Esophagus squamous epithelium (tissue), 5 donors: Measurements from ENCODE around the gene RPS6KB2. TPM values are rescaled to one million over a fixed set of nuclear protein-coding genes. Genes with fewer than 3 reads are reported as not detected.

ENCODE experiments used
- DNase-seq: peaks from one replicate; lab custom pipeline; 2025; lab: John Stamatoyannopoulos, UW
- H3K27ac ChIP-seq, 4 donors: fragments of 200-600 bp; sonication (generic); one replicate each; pipeline ENCODE4 v1.5.1; 2016 to 2019; ENCODE audit warnings: mild to moderate bottlenecking in 1 of 4
- H3K27me3 ChIP-seq, 4 donors: fragments of 200-600 bp; sonication (generic); 1 replicate in 3 of 4; 2 replicates in 1 of 4; pipeline versions ENCODE4 v1.5.1 to v1.6.0; 2017 to 2021; ENCODE audit warnings: antibody characterized with exemption in 1 of 4
- H3K36me3 ChIP-seq, 3 donors: fragments of 200-600 bp; sonication (generic); one replicate each; pipeline ENCODE4 v1.5.1; 2016 to 2019
- H3K4me1 ChIP-seq, 3 donors: fragments of 200-600 bp; sonication (generic); one replicate each; pipeline ENCODE4 v1.5.1; 2017 to 2019
- H3K4me3 ChIP-seq, 4 donors: fragments of 200-600 bp; sonication (generic); 1 replicate in 3 of 4; 2 replicates in 1 of 4; pipeline ENCODE4 v1.5.1; 2016 to 2019; ENCODE audit warnings: mild to moderate bottlenecking in 2 of 4, moderate library complexity in 1 of 4
- H3K9me3 ChIP-seq, 3 donors: fragments of 200-600 bp; sonication (generic); one replicate each; pipeline ENCODE4 v1.5.1; 2016 to 2019
- POLR2A ChIP-seq, 4 donors: fragments of 450-650 bp; IDR thresholded peaks; one replicate each; pipeline ENCODE4 v1.6.1; 2017; ENCODE audit warnings: antibody characterized with exemption in 4 of 4, mild to moderate bottlenecking in 4 of 4, moderate library complexity in 3 of 4
- WGBS, 2 donors: methylation state at CpG; one replicate each; pipeline ENCODE4 v1.1.5; 2018; 5-methylcytosine and 5-hydroxymethylcytosine counted together
- intact Hi-C: fragments of 100-400 bp; cut with DNase I; formaldehyde crosslinking; loops from one replicate; pipeline ENCODE4 v1.15.0; 2022
- total RNA-seq, 4 donors: library from RNA; depleted of rRNA; stranded (reverse); fragments of >200 nt; gene quantifications; one replicate each; pipeline ENCODE4 v1.1.0, GENCODE V29; 2016
- TF ChIP-seq, protein P1 (sequence below), 6 experiments: fragments of 450-650 bp in 4 of 6; fragments of 200-600 bp in 2 of 6; sonication (generic) in 2 of 6; IDR thresholded peaks; one replicate each; pipeline ENCODE4 v1.5.1; 2016 to 2019; ENCODE audit warnings: antibody characterized with exemption in 6 of 6, mild to moderate bottlenecking in 4 of 6, moderate library complexity in 4 of 6
- donor health status: DM: yes; HTN: yes; CAD: no.

RPS6KB2 gene
- total RNA-seq, 4 donors from 2014 or later = 67.5 to 121 (median 113) TPM

DNA sequence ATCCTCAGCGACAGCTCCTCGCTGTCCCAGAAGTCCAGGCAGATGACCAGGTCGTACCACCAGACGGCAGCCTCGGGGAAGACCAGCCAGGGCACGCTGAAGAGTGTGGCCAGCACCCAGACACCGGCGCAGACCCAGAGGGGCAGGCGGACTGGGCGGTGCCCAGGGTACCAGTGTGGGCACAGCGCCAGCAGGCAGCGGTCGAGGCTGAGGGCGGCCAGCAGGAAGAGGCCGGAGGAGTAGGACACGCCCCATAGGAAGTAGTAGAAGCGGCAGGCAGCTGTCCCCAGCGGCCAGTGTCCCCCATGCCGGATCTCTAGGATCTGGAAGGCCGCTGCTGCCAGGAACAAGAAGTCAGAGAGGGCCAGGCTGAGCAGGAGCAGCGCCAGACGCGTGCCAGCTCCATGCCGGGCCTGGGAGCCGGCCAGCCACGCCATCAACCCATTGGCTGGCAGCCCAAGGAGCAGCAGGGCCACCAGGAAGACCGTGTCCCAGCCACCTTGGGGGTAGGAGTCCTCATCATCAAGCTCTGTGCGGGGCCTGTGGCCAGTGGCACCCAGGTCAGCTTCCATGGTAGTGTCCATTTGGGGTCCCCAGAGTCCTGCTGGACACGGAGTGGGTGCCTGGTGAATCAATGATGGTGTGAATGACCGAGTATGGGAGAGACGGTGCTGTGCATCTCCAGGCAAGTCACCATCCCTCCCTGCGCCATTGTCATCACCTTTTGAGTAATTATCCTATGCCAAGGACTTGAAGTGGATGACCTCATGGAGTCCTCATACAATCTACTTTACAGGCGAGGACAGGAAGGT is 24.1 kb downstream of the RPS6KB2 start, which contains the start of gene GPR152:
GPR152 (minus strand) TSS at position 589 of the 812 bp plus-strand sequence; CDS start at position 584, 5 bp downstream.
- Histone ChIP-seq H3K4me3 (peak within 1 kb of the TSS in 1 of 4 donors; percentile 31), H3K36me3 (no peaks in the 10 kb centered on the region), H3K9me3 (no peaks in the 10 kb centered on the region), H3K4me1 (peaks cover 0 to 17% (median 0%) of the 10 kb centered on the region in 3 donors), H3K27ac (peak within 1 kb of the TSS in 2 of 4 donors; percentile 54 to 67), H3K27me3 (no peaks in the 10 kb centered on the region)
- no peak for DNase-seq
- 76 to 92% methylated on average over 6 to 23 of the region's 33 CpGs for WGBS, 2 donors
- intact Hi-C loops = no loop called here
- TF ChIP-seq, protein P1, sequence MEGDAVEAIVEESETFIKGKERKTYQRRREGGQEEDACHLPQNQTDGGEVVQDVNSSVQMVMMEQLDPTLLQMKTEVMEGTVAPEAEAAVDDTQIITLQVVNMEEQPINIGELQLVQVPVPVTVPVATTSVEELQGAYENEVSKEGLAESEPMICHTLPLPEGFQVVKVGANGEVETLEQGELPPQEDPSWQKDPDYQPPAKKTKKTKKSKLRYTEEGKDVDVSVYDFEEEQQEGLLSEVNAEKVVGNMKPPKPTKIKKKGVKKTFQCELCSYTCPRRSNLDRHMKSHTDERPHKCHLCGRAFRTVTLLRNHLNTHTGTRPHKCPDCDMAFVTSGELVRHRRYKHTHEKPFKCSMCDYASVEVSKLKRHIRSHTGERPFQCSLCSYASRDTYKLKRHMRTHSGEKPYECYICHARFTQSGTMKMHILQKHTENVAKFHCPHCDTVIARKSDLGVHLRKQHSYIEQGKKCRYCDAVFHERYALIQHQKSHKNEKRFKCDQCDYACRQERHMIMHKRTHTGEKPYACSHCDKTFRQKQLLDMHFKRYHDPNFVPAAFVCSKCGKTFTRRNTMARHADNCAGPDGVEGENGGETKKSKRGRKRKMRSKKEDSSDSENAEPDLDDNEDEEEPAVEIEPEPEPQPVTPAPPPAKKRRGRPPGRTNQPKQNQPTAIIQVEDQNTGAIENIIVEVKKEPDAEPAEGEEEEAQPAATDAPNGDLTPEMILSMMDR (IDR thresholded peaks at IDR 0.05) = no peak
- TF ChIP-seq POLR2A (IDR thresholded peaks at IDR 0.05) = no peak

DNA sequence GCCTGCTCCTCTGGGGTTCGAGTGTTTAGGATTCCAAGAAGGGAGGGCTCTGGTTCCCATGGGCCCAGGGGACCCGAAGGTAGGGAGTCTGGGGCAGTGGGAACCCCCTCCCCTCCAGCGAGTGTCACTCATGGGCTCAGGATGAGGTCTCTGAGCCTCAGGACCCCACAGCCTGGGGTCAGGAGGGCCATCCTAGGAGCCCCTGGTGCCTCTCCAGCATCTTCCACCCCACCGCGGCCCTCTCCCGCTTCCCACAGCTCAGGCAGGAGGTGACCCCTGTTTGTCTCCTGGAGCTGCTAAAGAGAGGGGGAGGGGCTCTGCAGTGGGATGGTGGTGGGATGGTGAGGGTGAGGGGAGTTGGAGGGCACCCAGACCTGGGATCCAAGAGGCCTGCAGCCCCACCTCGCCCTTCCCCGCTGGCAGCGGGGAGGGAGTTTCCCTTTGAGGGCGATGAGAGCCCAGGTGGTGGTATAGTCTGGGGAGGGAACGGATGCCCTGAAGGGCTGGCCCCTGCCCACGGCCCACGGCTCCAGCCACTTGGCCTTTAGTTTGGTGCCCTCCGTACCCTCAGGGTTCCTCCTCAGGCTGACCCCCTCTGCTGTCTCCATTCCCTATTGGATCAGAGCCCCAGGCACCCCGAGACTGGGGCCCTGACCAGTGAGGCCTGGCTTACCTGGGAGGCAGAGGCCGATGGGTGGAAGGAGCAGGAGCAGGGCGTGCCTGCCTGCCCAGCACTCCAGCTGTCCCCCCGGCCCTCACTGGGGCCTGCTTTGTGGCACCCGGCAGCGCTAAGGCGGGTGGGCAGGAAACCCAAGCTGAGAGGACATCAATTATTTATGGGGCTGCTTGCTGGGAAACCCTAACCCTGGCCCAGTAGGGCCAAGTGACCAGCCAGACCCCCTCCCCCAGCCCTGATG is 25.8 kb downstream of the RPS6KB2 start:
- H3K4me1 ChIP-seq = peaks cover 0 to 13% (median 0%) of the 10 kb centered on the region in 3 donors
- WGBS, 2 donors = 64 to 86% methylated on average over 3 to 11 of the region's 21 CpGs
- intact Hi-C loops = no loop called here
- TF ChIP-seq, protein P1 (IDR thresholded peaks at IDR 0.05) = no peak
- no peak for TF ChIP-seq POLR2A (IDR thresholded peaks at IDR 0.05)
- H3K27ac ChIP-seq = no peak overlapping the region
- DNase-seq = no peak
- no peaks in the 10 kb centered on the region for H3K36me3 ChIP-seq
- no peak overlapping the region for H3K4me3 ChIP-seq
- no peaks in the 10 kb centered on the region for H3K27me3 ChIP-seq
- no peaks in the 10 kb centered on the region for H3K9me3 ChIP-seq

DNA sequence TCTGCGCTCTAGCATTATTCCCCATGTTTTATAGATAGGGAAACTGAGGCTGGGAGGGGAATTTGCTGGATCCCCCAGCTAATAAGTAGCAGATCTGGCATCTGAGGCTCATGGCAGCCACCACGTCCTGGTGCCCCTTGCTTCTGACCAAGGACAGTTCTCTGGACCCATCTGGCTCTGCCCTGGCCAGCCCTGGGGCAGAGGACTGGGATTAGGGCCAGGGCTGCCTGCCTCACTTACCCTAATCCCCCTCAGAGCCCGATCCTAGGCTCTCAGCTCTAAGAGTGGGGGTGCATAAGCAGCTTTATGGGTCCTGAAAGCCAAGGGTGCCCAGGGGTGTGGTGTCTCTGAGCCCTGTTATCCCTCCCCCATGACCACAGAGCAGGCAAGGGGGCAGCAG is 26.8 kb downstream of the RPS6KB2 start, which contains the start of gene CABP4:
CABP4 (plus strand) TSS at position 301 of the 400 bp plus-strand sequence; CDS start at position 371, 70 bp downstream.
- Histone ChIP-seq H3K27me3 (no peaks in the 10 kb centered on the region), H3K27ac (no peak within 1 kb of the TSS), H3K9me3 (no peaks in the 10 kb centered on the region), H3K36me3 (no peaks in the 10 kb centered on the region), H3K4me1 (peaks cover 0 to 23% (median 0%) of the 10 kb centered on the region in 3 donors), H3K4me3 (no peak within 1 kb of the TSS)
- intact Hi-C loops = no loop called here
- TF ChIP-seq, protein P1 (IDR thresholded peaks at IDR 0.05) = no peak
- no peak for TF ChIP-seq POLR2A (IDR thresholded peaks at IDR 0.05)
- WGBS, 2 donors = 60% methylated on average over 1 of the region's 3 CpGs; no CpG with 5 or more reads in 1 of the 2 donors
- no peak for DNase-seq

DNA sequence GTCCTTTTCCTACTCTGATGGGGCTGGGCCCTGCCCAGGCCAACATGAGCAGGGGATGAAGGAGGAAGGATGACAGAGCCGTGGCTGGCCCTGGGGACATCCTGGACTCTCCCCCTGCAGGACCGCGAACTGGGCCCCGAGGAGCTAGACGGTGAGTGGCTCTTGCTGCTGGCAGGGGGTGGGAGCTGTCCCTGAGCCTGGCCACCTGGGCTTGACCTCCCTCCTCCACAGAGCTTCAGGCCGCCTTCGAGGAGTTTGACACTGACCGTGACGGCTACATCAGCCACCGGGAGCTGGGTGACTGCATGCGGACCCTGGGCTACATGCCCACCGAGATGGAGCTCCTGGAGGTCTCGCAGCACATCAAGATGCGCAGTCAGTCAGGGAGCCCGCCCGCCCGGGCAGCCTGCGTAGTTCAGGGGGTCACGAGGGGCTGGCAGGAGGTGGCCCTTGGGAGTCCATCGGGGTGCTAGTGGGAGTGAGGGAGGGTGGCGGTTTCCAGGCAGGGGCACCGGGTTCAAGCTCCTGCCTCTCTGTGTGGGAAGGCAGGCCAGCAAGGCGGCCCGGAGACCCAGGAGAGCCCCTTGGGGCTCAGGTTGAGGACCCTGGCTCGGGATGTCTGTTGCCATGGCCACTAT is 27.9 kb downstream of the RPS6KB2 start:
- no peaks in the 10 kb centered on the region for H3K36me3 ChIP-seq
- H3K27me3 ChIP-seq = no peaks in the 10 kb centered on the region
- H3K4me3 ChIP-seq = no peak overlapping the region
- no peak for TF ChIP-seq POLR2A (IDR thresholded peaks at IDR 0.05)
- TF ChIP-seq, protein P1 (IDR thresholded peaks at IDR 0.05) = no peak
- WGBS, 2 donors = 79 to 83% methylated on average over 9 of the region's 25 CpGs
- peaks cover 0 to 29% (median 0%) of the 10 kb centered on the region in 3 donors for H3K4me1 ChIP-seq
- no peak for DNase-seq
- no peaks in the 10 kb centered on the region for H3K9me3 ChIP-seq
- intact Hi-C loops = no loop called here
- H3K27ac ChIP-seq = no peak overlapping the region
